NCI-H2171 treated with DMSO at 0.1 percent for 48 hours (cell line): ENCODE data around the gene COASY.
A peak's percentile ranks its signal among the peaks of the same experiment; 100 is the strongest.
"Not testable (repeated sequence)": the region's sequence is repeated elsewhere in the genome, so short reads cannot be mapped to it uniquely, and the experiment has no call there.

ENCODE experiments used
- DNase-seq: peaks from one replicate; lab custom pipeline; 2025; lab: John Stamatoyannopoulos, UW

The COASY gene

DNA sequence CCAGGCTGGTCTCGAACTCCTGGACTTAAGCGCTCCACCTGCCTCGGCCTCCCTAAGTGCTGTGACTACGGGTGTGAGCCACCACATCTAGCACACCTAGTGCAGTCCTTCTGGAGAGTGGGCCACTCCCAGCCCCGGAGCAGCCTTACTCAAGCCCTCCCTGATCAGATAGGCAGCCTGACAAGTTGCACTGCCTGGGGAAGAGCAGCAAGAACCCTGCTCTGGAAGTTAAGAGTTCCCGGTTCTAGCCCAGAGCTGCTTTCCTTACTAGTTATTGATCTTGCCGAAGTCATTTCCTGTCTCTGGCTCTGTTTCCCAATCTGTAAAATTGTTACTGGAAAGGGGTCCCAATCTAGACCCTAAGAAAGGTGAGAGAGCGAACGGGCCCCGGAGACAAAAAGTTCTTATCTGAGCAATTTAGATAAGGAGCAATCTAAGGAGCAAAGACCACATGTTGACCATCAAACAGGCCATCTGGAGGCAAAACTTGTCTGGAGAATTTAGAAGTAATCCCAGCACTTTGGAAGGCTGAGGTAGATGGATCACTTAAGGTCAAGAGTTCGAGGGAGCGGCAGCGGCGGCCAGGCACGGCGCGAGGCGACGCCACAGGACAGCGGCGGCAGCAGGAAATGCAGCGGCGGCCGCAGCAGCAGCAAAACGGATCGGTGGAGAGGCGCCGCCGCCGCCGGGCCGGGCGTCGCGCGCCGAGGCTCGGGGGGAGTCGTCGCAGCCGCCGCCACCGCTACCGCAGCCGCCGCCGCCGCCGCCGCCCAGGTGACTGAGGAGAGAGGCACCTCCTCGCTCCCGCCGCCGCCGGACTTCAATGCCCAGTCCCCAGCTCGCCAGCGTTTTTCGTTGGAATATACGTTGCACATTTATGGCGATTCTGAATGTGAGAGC is 30.2 kb upstream of the COASY start:
- DNase-seq, result peak; percentile 60

DNA sequence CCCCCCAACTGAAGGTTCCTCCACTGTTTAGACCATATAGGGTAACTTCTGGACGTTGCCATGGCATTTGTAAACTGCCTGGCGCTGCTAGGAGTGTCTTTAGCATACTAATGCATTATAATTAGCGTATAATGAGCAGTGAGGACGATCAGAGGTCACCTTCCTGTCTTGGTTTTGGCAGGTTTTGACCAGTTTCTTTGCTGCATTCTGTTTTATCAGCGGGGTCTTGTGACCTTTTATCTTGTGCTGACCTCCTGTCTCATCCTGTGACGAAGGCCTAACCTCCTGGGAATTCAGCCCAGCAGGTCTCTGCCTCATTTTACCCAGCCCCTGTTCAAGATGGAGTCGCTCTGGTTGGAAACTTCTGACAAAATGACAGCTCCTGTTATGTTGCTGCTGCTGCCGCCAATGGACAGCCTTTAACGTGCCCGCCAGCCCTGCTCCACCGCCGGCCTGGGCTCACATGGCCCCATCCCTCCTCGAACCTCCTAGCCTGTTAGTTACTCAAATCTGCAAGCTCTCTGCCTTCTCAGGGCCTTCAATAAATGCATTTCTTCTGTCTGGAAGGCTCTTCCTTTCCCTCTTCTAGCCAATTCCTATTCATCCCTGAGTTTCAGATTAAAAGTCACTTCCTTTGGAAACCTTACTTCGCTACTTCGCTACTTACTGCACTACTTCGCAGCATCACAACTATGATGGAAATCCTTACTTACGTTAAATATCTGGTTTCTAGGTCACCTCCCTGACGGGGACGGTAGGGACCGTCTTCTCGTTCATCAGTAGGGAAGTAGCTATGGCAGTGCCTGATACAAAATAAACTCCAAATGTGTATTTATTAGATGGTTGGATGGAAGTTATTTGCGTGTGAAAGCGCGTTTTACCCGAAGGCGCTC is 26.5 kb upstream of the COASY start:
- DNase-seq, result no peak

DNA sequence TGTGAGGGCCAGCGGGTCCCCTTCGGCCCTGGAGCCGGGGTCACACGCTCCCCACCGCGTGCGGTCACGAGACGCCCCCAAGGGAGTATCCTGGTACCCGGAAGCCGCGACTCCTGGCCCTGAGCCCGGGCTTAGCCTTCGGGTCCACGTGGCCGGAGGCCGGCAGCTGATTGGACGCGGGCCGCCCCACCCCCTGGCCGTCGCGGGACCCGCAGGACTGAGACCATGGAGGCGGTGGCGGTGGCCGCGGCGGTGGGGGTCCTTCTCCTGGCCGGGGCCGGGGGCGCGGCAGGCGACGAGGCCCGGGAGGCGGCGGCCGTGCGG is 25.9 kb upstream of the COASY start, which contains the start of gene NAGLU:
Gene NAGLU, plus strand, starts transcription at position 194 of the 324 bp plus-strand sequence. Its CDS starts 32 bp downstream, at position 226.
- DNase-seq, result peak; percentile 87

DNA sequence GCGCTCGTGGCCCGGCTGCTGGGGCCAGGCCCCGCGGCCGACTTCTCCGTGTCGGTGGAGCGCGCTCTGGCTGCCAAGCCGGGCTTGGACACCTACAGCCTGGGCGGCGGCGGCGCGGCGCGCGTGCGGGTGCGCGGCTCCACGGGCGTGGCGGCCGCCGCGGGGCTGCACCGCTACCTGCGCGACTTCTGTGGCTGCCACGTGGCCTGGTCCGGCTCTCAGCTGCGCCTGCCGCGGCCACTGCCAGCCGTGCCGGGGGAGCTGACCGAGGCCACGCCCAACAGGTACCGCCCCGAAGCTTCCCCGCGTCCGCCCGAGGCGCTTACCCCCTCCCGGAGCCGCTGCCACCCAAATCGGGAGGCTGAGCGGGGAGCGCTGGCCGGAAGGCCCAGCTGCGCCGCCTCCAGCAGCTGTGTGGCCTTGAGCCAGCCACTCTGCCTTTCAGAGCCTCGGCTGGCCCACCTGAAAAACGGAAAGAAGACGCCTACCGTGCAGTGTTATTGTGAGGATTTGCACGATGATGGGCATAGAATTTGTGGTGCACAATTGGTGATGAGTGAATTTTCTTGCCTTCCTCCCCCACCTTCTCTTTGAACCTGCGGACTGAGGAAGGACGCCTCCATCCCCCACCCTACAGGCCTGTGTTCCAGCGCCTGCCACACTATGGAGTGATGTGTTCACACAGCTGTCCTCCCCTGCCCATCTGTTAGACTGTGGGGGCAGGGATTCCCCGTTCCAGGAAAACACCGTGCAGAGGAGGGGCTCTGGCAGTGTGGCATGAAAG is 25.4 kb upstream of the COASY start:
- DNase-seq, result peak; percentile 81

- no peak for DNase-seq
Observed at GRCh38 chr17:42537156-42537805, 24.7 kb upstream of the COASY start.

DNA sequence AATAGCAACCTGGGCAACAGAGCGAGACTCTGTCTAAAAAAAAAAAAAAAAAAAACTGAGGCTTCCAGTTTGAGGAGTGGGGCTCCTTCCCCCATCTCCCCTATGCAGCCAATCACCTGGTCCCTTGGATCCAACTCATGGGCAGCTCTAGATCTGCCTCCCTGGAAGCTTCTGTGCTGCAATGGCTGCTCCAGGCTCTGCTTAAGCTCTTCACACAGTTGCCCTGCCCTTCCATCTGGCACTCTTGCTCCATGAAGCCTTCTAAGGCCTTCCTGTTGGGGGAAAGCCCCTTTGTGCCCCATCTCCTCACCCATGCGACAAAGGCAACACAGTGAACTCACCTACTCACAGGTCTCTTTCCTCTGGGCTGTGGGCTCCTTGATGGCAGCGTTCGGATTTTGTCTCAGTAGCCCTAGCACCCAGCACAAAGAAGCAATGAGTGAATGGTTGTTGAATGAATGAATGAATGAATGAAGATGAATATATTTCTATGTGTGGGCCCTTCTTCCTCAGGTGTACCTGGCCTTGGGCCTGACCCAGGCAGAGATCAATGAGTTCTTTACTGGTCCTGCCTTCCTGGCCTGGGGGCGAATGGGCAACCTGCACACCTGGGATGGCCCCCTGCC is 24.0 kb upstream of the COASY start:
- DNase-seq, result peak; percentile 29

GRCh38 chr17:42538482-42538881 is 23.5 kb upstream of the COASY start:
- no peak for DNase-seq

- DNase-seq, result not testable (repeated sequence)
Observed at GRCh38 chr17:42540558-42540957, 21.4 kb upstream of the COASY start.

DNA sequence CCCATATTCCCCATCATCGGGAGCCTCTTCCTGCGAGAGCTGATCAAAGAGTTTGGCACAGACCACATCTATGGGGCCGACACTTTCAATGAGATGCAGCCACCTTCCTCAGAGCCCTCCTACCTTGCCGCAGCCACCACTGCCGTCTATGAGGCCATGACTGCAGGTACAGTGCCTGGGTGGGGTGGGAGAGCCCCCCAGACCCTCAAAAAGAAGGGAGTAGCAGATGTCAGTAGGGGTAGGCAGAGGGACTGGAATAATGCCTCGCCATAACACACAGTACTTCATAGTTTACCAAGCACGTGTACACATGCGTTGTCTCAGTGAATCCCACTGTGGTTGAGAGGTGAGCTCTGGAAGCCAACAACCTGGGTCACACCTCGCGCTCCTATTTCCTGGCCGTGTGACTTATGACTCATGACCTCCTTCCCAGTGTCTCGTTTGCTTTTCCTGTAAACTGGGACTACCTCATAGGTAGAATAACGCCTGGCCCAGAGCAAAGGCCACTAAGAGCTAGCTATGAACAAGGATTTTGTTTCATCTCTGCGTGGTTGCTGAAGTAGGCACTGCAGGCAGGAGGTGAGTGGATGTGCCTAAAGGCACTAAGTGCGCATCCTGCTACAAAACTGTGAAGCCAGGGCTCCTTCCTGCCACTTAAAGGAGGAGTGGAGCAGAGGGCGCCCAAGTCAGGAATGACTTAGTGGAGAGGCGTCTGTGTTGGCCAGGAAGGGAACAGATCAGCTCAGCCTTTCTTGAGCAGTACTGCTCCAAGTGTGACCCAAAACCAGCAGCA is 20.7 kb upstream of the COASY start:
- DNase-seq, result no peak

DNA sequence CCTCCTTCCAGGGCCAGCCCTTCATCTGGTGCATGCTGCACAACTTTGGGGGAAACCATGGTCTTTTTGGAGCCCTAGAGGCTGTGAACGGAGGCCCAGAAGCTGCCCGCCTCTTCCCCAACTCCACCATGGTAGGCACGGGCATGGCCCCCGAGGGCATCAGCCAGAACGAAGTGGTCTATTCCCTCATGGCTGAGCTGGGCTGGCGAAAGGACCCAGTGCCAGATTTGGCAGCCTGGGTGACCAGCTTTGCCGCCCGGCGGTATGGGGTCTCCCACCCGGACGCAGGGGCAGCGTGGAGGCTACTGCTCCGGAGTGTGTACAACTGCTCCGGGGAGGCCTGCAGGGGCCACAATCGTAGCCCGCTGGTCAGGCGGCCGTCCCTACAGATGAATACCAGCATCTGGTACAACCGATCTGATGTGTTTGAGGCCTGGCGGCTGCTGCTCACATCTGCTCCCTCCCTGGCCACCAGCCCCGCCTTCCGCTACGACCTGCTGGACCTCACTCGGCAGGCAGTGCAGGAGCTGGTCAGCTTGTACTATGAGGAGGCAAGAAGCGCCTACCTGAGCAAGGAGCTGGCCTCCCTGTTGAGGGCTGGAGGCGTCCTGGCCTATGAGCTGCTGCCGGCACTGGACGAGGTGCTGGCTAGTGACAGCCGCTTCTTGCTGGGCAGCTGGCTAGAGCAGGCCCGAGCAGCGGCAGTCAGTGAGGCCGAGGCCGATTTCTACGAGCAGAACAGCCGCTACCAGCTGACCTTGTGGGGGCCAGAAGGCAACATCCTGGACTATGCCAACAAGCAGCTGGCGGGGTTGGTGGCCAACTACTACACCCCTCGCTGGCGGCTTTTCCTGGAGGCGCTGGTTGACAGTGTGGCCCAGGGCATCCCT is 18.5 kb upstream of the COASY start:
- DNase-seq, result no peak

DNA sequence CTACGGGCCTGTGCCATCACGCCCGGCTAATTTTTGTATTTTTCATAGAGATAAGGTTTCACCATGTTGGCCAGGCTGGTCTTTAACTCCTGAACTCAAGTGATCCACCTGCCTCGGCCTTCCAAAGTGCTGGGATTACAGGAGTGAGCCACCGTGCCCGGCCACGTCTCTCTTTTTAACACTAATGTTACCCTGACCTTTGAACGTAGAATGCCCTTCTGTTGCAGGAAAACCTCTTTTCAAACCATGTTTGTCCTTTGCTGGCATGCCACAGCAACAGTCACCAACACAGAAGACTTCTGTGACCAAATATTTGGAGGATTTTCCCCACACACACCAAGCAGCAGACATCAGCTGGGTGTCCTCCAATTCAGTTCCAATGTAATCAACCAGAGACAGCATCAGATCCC is 17.1 kb upstream of the COASY start:
- DNase-seq, result no peak

DNA sequence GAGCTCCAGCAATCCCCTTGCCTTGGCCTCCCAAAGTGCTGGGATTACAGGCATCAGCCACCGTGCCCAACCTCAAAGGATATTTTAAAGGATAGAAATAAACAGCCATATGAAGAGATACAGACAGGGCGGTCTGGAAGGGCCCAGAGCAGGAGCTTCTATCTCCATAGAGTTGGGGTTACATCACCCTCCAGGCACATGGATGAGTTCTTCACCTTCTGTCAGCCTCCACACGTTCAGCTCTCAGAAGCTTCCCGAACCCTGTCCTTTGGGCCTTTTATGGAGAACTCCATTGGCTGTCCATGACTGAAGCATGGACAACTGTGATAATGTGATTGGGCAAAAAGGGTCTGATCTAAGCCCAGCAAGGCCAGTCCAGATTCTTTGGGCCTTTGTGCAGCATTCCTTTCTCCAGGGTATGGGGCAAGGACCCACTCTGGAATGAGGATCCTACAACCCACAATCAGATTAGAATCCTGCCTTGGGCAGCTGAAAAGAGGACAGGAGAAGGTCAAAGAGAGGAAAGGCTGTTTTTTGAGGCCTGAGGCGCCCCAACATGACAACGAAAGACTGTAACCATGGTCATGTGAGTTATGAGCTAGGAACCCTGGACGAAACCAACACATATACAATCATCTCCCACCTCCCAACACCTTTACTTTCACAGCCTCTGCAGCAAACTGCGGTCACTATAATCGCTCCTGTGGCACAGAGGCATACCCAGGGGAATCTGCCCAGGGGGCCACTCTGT is 16.0 kb upstream of the COASY start:
- not testable (repeated sequence) for DNase-seq

GRCh38 chr17:42547001-42547461 is 14.9 kb upstream of the COASY start:
- no peak for DNase-seq

DNA sequence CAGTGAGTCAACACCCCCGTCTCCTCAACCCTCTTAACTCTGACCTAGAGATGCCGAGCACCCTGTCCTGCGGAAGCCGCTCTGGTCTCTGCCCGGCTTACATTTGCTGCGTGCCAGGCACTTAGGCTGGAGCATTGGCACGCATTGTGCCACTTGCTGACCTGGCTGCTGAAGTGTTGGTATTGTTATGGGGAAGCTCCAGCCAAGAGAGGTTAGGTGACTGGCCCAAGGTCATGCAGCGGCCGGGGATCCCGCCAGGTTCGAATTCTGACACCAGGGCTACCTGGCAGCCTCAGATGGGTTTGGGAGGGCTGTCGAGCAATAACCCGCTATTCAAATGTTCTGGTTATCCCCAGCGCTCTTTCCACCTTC is 14.3 kb upstream of the COASY start:
- no peak for DNase-seq

DNA sequence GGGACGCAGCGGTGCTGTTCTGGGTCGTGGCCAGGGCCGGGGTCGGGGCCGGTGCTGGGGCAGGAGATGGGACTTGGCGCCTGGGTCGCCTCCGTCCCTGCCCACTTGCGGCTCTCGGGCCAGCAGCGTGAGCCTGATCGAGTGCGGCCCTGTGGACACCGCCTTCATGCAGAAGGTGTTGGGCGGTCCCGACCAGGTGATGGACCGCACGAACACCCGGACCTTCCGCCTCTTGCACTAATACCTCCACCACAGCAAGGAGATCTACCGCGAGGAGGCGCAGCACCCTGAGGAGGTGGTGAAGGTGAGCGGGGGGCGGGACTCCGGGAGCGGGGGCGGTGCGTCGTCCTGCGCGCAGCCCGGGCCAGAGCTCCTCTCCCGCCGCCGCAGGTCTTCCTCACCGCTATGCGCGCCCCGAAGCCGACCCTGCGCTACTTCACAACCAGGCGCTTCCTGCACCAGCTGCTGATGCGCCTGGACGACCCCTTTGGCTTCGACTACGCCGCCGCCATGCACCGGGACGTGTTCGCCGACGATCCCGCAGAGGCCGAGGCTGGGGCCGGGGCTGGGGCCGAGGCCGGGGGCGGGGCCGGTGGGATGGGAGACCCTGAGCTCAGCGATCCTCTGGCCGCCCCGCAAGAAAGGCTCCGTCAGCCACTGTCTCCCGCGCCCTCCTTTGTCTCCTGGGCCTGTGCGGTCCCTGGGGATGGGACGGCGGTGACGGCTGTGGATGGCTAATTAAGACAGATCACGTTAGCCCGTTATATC is 13.7 kb upstream of the COASY start:
- DNase-seq, result peak; percentile 61

DNA sequence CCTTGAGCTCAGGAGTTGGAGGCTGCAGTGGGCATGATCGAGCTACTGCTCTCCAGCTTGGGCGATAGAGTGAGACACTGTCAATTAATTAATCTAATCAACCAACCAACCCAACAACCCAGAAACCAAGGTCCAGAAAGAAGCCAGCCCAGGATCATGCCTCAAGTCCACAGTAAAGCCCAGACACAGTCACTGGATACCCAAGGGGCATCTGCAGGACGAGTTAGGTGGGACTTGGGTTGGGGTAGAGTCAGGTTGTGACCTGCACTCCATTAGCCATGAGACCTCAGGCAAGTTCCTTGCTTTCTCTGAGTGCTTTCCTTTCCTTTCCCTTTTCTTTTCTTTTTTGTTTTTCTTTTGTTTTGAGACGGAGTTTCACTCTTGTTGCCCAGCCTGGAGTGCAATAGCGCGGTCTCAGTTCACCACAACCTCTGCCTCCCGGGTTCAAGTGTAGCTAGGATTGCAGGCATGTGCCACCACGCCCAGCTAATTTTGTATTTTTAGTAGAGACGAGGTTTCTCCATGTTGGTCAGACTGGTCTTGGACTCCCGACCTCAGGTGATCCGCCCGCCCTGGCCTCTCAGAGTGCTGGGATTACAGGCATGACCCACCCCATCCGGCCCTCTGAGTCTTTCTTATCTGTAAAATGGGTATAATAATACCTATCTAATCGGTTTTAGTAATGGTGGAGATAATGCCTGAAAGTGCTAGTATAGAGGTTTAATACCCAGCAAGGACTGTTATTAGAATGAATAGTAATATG is 12.8 kb upstream of the COASY start:
- no peak for DNase-seq

- DNase-seq, result not testable (repeated sequence)
Observed at GRCh38 chr17:42552736-42553135, 9.2 kb upstream of the COASY start, which contains the start of gene HSD17B1. Gene HSD17B1, plus strand, starts transcription at chr17:42552923. Its CDS starts 11 bp downstream, at chr17:42552934.
